ENCODE data around the gene DIDO1. TPM values are rescaled to one million over a fixed set of nuclear protein-coding genes. Genes with fewer than 3 reads are reported as not detected.

The DIDO1 gene
- total and polyA plus RNA-seq, 2 of the 13 experiments (the other 11 are each of a cell fraction or from before 2014, with no cell fraction given), result 75.0 to 75.1 TPM

- no peak for TF ChIP-seq HNF1A (IDR thresholded peaks at IDR 0.05; ENCODE audit: low read depth)
- no peak for TF ChIP-seq HNF1A (CRISPR knock-in tag; IDR thresholded peaks at IDR 0.05; ENCODE audit: borderline replicate concordance)
These were observed 8.6 kb downstream of the DIDO1 start (continued) for GRCh38 chr20:62917720-62918119.

GRCh38 chr20:62916703-62917476 lies 9.4 kb downstream of the DIDO1 start:
- ChIA-PET CTCF (ENCODE audit: low intra/inter-chr PET ratio, low total read pairs) (no interaction called here), POLR2A (interaction anchor here (0.7 to 6.3 kb wide), 10 partner anchors 7 to 54 kb away, joined by 3 to 54 read pairs (median 6); partner anchors contain the start of genes DIDO1, GID8 and SLC17A9)
- BruUV-seq (replicated peaks), result TSS peak; percentile 5
- FAIRE-seq (peak; percentile 93), ATAC-seq (peak; percentile 74), DNase-seq (ENCODE audit: low spot score) (peak; percentile 96)
- WGBS (ENCODE audit: low lambda C conversion rate), result 13% methylated on average over 10 of the region's 10 CpGs
- intact Hi-C loops (cut with micrococcal nuclease; ENCODE audit: unreplicated experiment), result no loop called here
- peaks cover 92% of the 10 kb centered on the region for H3K4me1 ChIP-seq (ENCODE audit: insufficient read depth, low read length)
- peak overlapping the region; percentile 93 for H3K27ac ChIP-seq (ENCODE audit: extremely low read length, insufficient read depth, low read length)
- peaks cover 100% of the 10 kb centered on the region for H3K79me2 ChIP-seq (ENCODE audit: insufficient read depth, low read length)
- H3K9ac ChIP-seq (ENCODE audit: insufficient read depth, low read depth, low read length), result peak overlapping the region; percentile 73
- no peaks in the 10 kb centered on the region for H3K27me3 ChIP-seq (ENCODE audit: control insufficient read depth in 1 of 2, insufficient read depth in 2 of 2, low read length in 2 of 2)
- H3K4me3 ChIP-seq (replicated peaks in 1 of 3; ENCODE audit: insufficient read depth in 1 of 3, low read depth in 2 of 3, low read length in 3 of 3), result peak overlapping the region; percentile 11 to 52 (median 13); a peak in 4 of 6 replicates
- H3K4me2 ChIP-seq (ENCODE audit: low read depth, low read length), result peak overlapping the region; percentile 74
- no peak overlapping the region for H2AFZ ChIP-seq (ENCODE audit: low read length)
- in situ Hi-C loops (cut with HindIII; ENCODE audit: extremely low pct_ligation_motif_present, low pct_unique_long_range_greater_than_20kb), result no loop called here
- peaks cover 97% of the 10 kb centered on the region for H4K20me1 ChIP-seq (ENCODE audit: insufficient read depth, low read length)
- peaks cover 16 to 24% of the 10 kb centered on the region in 2 experiments; a peak in 4 of 5 replicates for H3K36me3 ChIP-seq (replicated peaks in 1 of 2; ENCODE audit: control insufficient read depth in 1 of 2, insufficient read depth in 2 of 2, low read length in 2 of 2)
- H3K9me3 ChIP-seq (ENCODE audit: low read length), result no peaks in the 10 kb centered on the region
- TF ChIP-seq ZMYM3 (CRISPR knock-in tag; IDR thresholded peaks at IDR 0.05) (peak; percentile 98), ZNF317 (CRISPR knock-in tag; IDR thresholded peaks at IDR 0.05) (peak; percentile 86), REPIN1 (CRISPR knock-in tag; IDR thresholded peaks at IDR 0.05; ENCODE audit: borderline replicate concordance, low read depth) (peak; percentile 99), HNF1A (IDR thresholded peaks at IDR 0.05; ENCODE audit: low read depth) (peak; percentile 60), HNF1A (CRISPR knock-in tag; IDR thresholded peaks at IDR 0.05; ENCODE audit: borderline replicate concordance) (peak; percentile 92), ZNF10 (CRISPR knock-in tag; IDR thresholded peaks at IDR 0.05; ENCODE audit: borderline replicate concordance, low read depth) (no peak), ZNF205 (CRISPR knock-in tag; IDR thresholded peaks at IDR 0.05) (peak; percentile 94), NFE2 (CRISPR knock-in tag; IDR thresholded peaks at IDR 0.05) (no peak)

Data from HepG2 (cell line).